GM13977 (cell line): ENCODE results near the gene MAST4.

Experiments
- DNase-seq: peaks from one replicate; pipeline ENCODE4 v3.0.0; 2012; ENCODE audit warnings: low spot score
- CTCF ChIP-seq: IDR thresholded peaks from 2 replicates; pipeline ENCODE4 v1.5.1; 2012; ENCODE audit warnings: mild to moderate bottlenecking, control low read depth; ENCODE audit not compliant: insufficient read depth; ENCODE audit errors: extremely low read depth, missing control alignments
- in situ Hi-C: fragments of 300-500 bp; cut with MboI; formaldehyde crosslinking; loops from one replicate; pipeline ENCODE4 v1.12.0; 2022; ENCODE audit warnings: low sequenced_read_pairs, low pct_unique_long_range_greater_than_20kb, mixed read lengths, inconsistent platforms; ENCODE audit not compliant: unreplicated experiment

MAST4 gene

GRCh38 chr5:66922881-66923280 lies 326.7 kb downstream of the MAST4 start:
- in situ Hi-C loops, result no loop called here
- no peak for DNase-seq
- TF ChIP-seq CTCF, result no peak

GRCh38 chr5:66923457-66923856 lies 327.3 kb downstream of the MAST4 start:
- no peak for TF ChIP-seq CTCF
- in situ Hi-C loops, result no loop called here
- no peak for DNase-seq

GRCh38 chr5:66923922-66924321 lies 327.7 kb downstream of the MAST4 start:
- no peak for DNase-seq
- in situ Hi-C loops, result no loop called here

GRCh38 chr5:66927140-66927539 lies 330.9 kb downstream of the MAST4 start:
- no peak for DNase-seq
- in situ Hi-C loops, result no loop called here
- TF ChIP-seq CTCF, result no peak

More at GRCh38 chr5:66923922-66924321, 327.7 kb downstream of the MAST4 start:
- TF ChIP-seq CTCF, result no peak

GRCh38 chr5:66929281-66929680 lies 333.1 kb downstream of the MAST4 start:
- in situ Hi-C loops, result no loop called here
- no peak for DNase-seq
- TF ChIP-seq CTCF, result no peak

GRCh38 chr5:66929995-66930394 lies 333.8 kb downstream of the MAST4 start:
- no peak for TF ChIP-seq CTCF
- in situ Hi-C loops, result no loop called here

GRCh38 chr5:66931651-66932050 lies 335.5 kb downstream of the MAST4 start:
- no peak for DNase-seq
- no peak for TF ChIP-seq CTCF
- in situ Hi-C loops, result no loop called here

More at GRCh38 chr5:66929995-66930394, 333.8 kb downstream of the MAST4 start:
- DNase-seq, result no peak
